Testis (tissue), 3 donors: ENCODE measurements around the gene DNHD1. TPM values are rescaled to one million over a fixed set of nuclear protein-coding genes. Genes with fewer than 3 reads are reported as not detected.

ENCODE experiments used
- DNase-seq: peaks from one replicate; pipeline ENCODE4 v3.0.0-alpha.2; 2019
- H3K27ac ChIP-seq, 2 donors: fragments of 200-600 bp; sonication (generic); one replicate each; pipeline ENCODE4 v1.5.1; 2019
- H3K27me3 ChIP-seq: fragments of 200-600 bp; sonication (generic); one replicate; pipeline ENCODE4 v1.5.1; 2019
- H3K36me3 ChIP-seq: fragments of 200-600 bp; sonication (generic); one replicate; pipeline ENCODE4 v1.5.1; 2017; ENCODE audit warnings: low read depth; ENCODE audit errors: missing control alignments
- H3K4me1 ChIP-seq: fragments of 200-600 bp; sonication (generic); one replicate; pipeline ENCODE4 v1.5.1; 2019
- H3K4me3 ChIP-seq, 2 donors: fragments of 200-600 bp; sonication (generic); one replicate each; pipeline ENCODE4 v1.5.1; 2017 to 2019
- H3K9me3 ChIP-seq: fragments of 200-600 bp; sonication (generic); one replicate; pipeline ENCODE4 v1.5.1; 2017
- CTCF ChIP-seq, 3 experiments: fragments of 450-650 bp in 2 of 3; fragments of 200-600 bp in 1 of 3; sonication (generic) in 1 of 3; IDR thresholded peaks; one replicate each; pipeline ENCODE4 v1.5.1; 2016 to 2019; ENCODE audit warnings: antibody characterized with exemption in 3 of 3, mild to moderate bottlenecking in 2 of 3, moderate library complexity in 1 of 3
- POLR2A ChIP-seq: fragments of 450-650 bp; IDR thresholded peaks from one replicate; pipeline ENCODE4 v1.6.1; 2017; ENCODE audit warnings: antibody characterized with exemption, mild to moderate bottlenecking, moderate library complexity
- WGBS, 2 donors: methylation state at CpG; one replicate each; pipeline ENCODE4 v1.1.5; 2018; 5-methylcytosine and 5-hydroxymethylcytosine counted together
- intact Hi-C: fragments of 100-400 bp; cut with DNase I; formaldehyde crosslinking; loops from one replicate; pipeline ENCODE4 v1.15.1; 2023; ENCODE audit warnings: low total_unique reads
- polyA plus RNA-seq: library from polyadenylated mRNA; stranded (reverse); fragments of 350-450 nt; fragmentation: Illumina TruSeq; extraction: RNeasy Lipid Tissue Mini Kit (QIAGEN cat#74804); gene quantifications from one replicate; pipeline ENCODE4 v1.2.3, GENCODE V29; 2014; ENCODE audit warnings: low read depth, low replicate concordance; ENCODE audit not compliant: insufficient read depth
- total RNA-seq, 2 donors: library from RNA; depleted of rRNA; stranded (reverse); fragments of >200 nt; gene quantifications; one replicate each; pipeline ENCODE4 v1.2.3, GENCODE V29; 2016

DNHD1 gene
- total and polyA plus RNA-seq, 3 donors from 2014 or later, result 66.3 to 103 (median 83.2) TPM

GRCh38 chr11:6615882-6616585 lies 119.0 kb downstream of the DNHD1 start:
- intact Hi-C loops, result no loop called here
- Histone ChIP-seq H3K27ac (no peak overlapping the region), H3K36me3 (no peaks in the 10 kb centered on the region), H3K27me3 (no peaks in the 10 kb centered on the region), H3K4me3 (no peak overlapping the region), H3K4me1 (peaks cover 8% of the 10 kb centered on the region), H3K9me3 (no peaks in the 10 kb centered on the region)
- DNase-seq, result no peak
- WGBS, 2 donors, result 91 to 94% methylated on average over 9 of the region's 9 CpGs
- TF ChIP-seq POLR2A (no peak), CTCF (IDR thresholded peaks at IDR 0.05) (no peak)

- H3K4me3 ChIP-seq, result no peak overlapping the region
- no peaks in the 10 kb centered on the region for H3K27me3 ChIP-seq
- no peak for DNase-seq
- peaks cover 8% of the 10 kb centered on the region for H3K4me1 ChIP-seq
- TF ChIP-seq POLR2A, result no peak
- TF ChIP-seq CTCF (IDR thresholded peaks at IDR 0.05), result no peak
- no peaks in the 10 kb centered on the region for H3K9me3 ChIP-seq
- H3K36me3 ChIP-seq, result no peaks in the 10 kb centered on the region
- H3K27ac ChIP-seq, result no peak overlapping the region
- 94 to 97% methylated on average over 5 to 14 of the region's 14 CpGs for WGBS, 2 donors
- intact Hi-C loops, result no loop called here
Observed at GRCh38 chr11:6616596-6617250, 119.6 kb downstream of the DNHD1 start.

- H3K27me3 ChIP-seq, result no peaks in the 10 kb centered on the region
- H3K9me3 ChIP-seq, result no peaks in the 10 kb centered on the region
- no peak for TF ChIP-seq CTCF (IDR thresholded peaks at IDR 0.05)
- TF ChIP-seq POLR2A, result no peak
- intact Hi-C loops, result no loop called here
- H3K36me3 ChIP-seq, result no peaks in the 10 kb centered on the region
- 83 to 100% methylated on average over 3 to 5 of the region's 5 CpGs for WGBS, 2 donors
- no peak for DNase-seq
- no peak overlapping the region for H3K27ac ChIP-seq
- H3K4me1 ChIP-seq, result peaks cover 8% of the 10 kb centered on the region
- H3K4me3 ChIP-seq, result no peak overlapping the region
Observed at GRCh38 chr11:6617315-6617781, 120.3 kb downstream of the DNHD1 start.

- peak; percentile 69 for DNase-seq
- WGBS, 2 donors, result 34 to 58% methylated on average over 13 to 15 of the region's 15 CpGs
- H3K36me3 ChIP-seq, result no peaks in the 10 kb centered on the region
- H3K4me3 ChIP-seq, result peak overlapping the region; percentile 64 to 75
- H3K4me1 ChIP-seq, result no peaks in the 10 kb centered on the region
- H3K27ac ChIP-seq, result peak overlapping the region; percentile 86 to 87
- no peaks in the 10 kb centered on the region for H3K27me3 ChIP-seq
- no peaks in the 10 kb centered on the region for H3K9me3 ChIP-seq
- TF ChIP-seq POLR2A (no peak), CTCF (IDR thresholded peaks at IDR 0.05) (no peak)
- intact Hi-C loops, result no loop called here
Observed at GRCh38 chr11:6618117-6619003, 121.3 kb downstream of the DNHD1 start.
